ENCODE data around the gene MYO18B.

Gene MYO18B

GRCh38 chr22:26021516-26021915, 279.5 kb downstream of the MYO18B start:
- no peak for TF ChIP-seq CTCF (IDR thresholded peaks at IDR 0.05; ENCODE audit: low read depth, low read length)
- no peak for TF ChIP-seq EZH2phosphoT487 (IDR thresholded peaks at IDR 0.05; ENCODE audit: low read depth)

GRCh38 chr22:26023104-26023775, 281.3 kb downstream of the MYO18B start:
- Histone ChIP-seq H3K36me3 (replicated peaks; ENCODE audit: low read depth, low read length) (peaks cover 34% of the 10 kb centered on the region), H3K27ac (ENCODE audit: low read length) (no peak overlapping the region), H3K79me2 (ENCODE audit: low read length) (no peaks in the 10 kb centered on the region), H3K4me1 (ENCODE audit: low read length) (peaks cover 4% of the 10 kb centered on the region; the same call in 1 of the 2 replicates), H3K4me2 (ENCODE audit: low read length) (no peak overlapping the region), H3K27me3 (ENCODE audit: low read depth, low read length) (no peaks in the 10 kb centered on the region), H4K20me1 (ENCODE audit: insufficient read depth, low read length) (no peaks in the 10 kb centered on the region; the same call in 1 of the 2 replicates), H3K4me3 (ENCODE audit: low read length) (no peak overlapping the region), H3K9me3 (ENCODE audit: insufficient read depth, low read length) (no peaks in the 10 kb centered on the region), H2AFZ (ENCODE audit: low read depth, low read length) (no peak overlapping the region), H3K9ac (ENCODE audit: low read length) (no peak overlapping the region)
- no peak for TF ChIP-seq EZH2phosphoT487 (IDR thresholded peaks at IDR 0.05; ENCODE audit: low read depth)
- TF ChIP-seq CTCF (IDR thresholded peaks at IDR 0.05; ENCODE audit: low read depth, low read length): no peak

More at GRCh38 chr22:26021516-26021915, 279.5 kb downstream of the MYO18B start:
- H2AFZ ChIP-seq (ENCODE audit: low read depth, low read length): no peak overlapping the region
- H3K9me3 ChIP-seq (ENCODE audit: insufficient read depth, low read length): no peaks in the 10 kb centered on the region
- H3K4me3 ChIP-seq (ENCODE audit: low read length): no peak overlapping the region
- no peaks in the 10 kb centered on the region; the same call in 1 of the 2 replicates for H4K20me1 ChIP-seq (ENCODE audit: insufficient read depth, low read length)
- no peaks in the 10 kb centered on the region for H3K27me3 ChIP-seq (ENCODE audit: low read depth, low read length)
- no peak overlapping the region for H3K9ac ChIP-seq (ENCODE audit: low read length)
- H3K27ac ChIP-seq (ENCODE audit: low read length): no peak overlapping the region
- H3K4me2 ChIP-seq (ENCODE audit: low read length): no peak overlapping the region
- peaks cover 4% of the 10 kb centered on the region; the same call in 1 of the 2 replicates for H3K4me1 ChIP-seq (ENCODE audit: low read length)
- H3K36me3 ChIP-seq (replicated peaks; ENCODE audit: low read depth, low read length): peaks cover 23% of the 10 kb centered on the region
- H3K79me2 ChIP-seq (ENCODE audit: low read length): no peaks in the 10 kb centered on the region

- TF ChIP-seq CTCF (IDR thresholded peaks at IDR 0.05; ENCODE audit: low read depth, low read length): no peak
- TF ChIP-seq EZH2phosphoT487 (IDR thresholded peaks at IDR 0.05; ENCODE audit: low read depth): no peak
- Histone ChIP-seq H4K20me1 (ENCODE audit: insufficient read depth, low read length) (peaks cover 3% of the 10 kb centered on the region), H3K4me1 (ENCODE audit: low read length) (no peaks in the 10 kb centered on the region), H2AFZ (ENCODE audit: low read depth, low read length) (no peak overlapping the region), H3K9ac (ENCODE audit: low read length) (no peak overlapping the region), H3K4me2 (ENCODE audit: low read length) (no peak overlapping the region), H3K36me3 (replicated peaks; ENCODE audit: low read depth, low read length) (peaks cover 43% of the 10 kb centered on the region), H3K27ac (ENCODE audit: low read length) (no peak overlapping the region), H3K27me3 (ENCODE audit: low read depth, low read length) (no peaks in the 10 kb centered on the region), H3K4me3 (ENCODE audit: low read length) (no peak overlapping the region), H3K9me3 (ENCODE audit: insufficient read depth, low read length) (no peaks in the 10 kb centered on the region), H3K79me2 (ENCODE audit: low read length) (no peaks in the 10 kb centered on the region)
These were observed 283.6 kb downstream of the MYO18B start for GRCh38 chr22:26025626-26026025.

GRCh38 chr22:26027341-26027740, 285.4 kb downstream of the MYO18B start:
- H3K36me3 ChIP-seq (replicated peaks; ENCODE audit: low read depth, low read length): peaks cover 47% of the 10 kb centered on the region
- peaks cover 4% of the 10 kb centered on the region for H4K20me1 ChIP-seq (ENCODE audit: insufficient read depth, low read length)
- H3K4me1 ChIP-seq (ENCODE audit: low read length): no peaks in the 10 kb centered on the region
- no peak for TF ChIP-seq EZH2phosphoT487 (IDR thresholded peaks at IDR 0.05; ENCODE audit: low read depth)
- TF ChIP-seq CTCF (IDR thresholded peaks at IDR 0.05; ENCODE audit: low read depth, low read length): no peak
- H2AFZ ChIP-seq (ENCODE audit: low read depth, low read length): no peak overlapping the region
- H3K4me3 ChIP-seq (ENCODE audit: low read length): no peak overlapping the region
- no peak overlapping the region for H3K27ac ChIP-seq (ENCODE audit: low read length)
- H3K27me3 ChIP-seq (ENCODE audit: low read depth, low read length): no peaks in the 10 kb centered on the region
- no peaks in the 10 kb centered on the region for H3K79me2 ChIP-seq (ENCODE audit: low read length)
- H3K4me2 ChIP-seq (ENCODE audit: low read length): no peak overlapping the region
- H3K9me3 ChIP-seq (ENCODE audit: insufficient read depth, low read length): no peaks in the 10 kb centered on the region
- H3K9ac ChIP-seq (ENCODE audit: low read length): no peak overlapping the region
